T-helper 2 cell treated with Interferon-gamma antibody and Interleukin-4, amounts not matched to agents 100 ng/mL and 5 ng/mL, for 36 hours (primary cell): ENCODE data around the gene STX1B. TPM values are rescaled to one million over a fixed set of nuclear protein-coding genes. Genes with fewer than 3 reads are reported as not detected.

Experiments
- intact Hi-C: fragments of 100-400 bp; cut with micrococcal nuclease; formaldehyde crosslinking; loops from one replicate; pipeline ENCODE4 v1.15.1; 2023
- total RNA-seq: library from RNA; stranded (reverse); gene quantifications from 2 replicates; pipeline ENCODE4 v1.2.3, GENCODE V29; 2022

The STX1B gene
- total RNA-seq, 1 donor from 2014 or later, result 0.59 TPM

- intact Hi-C loops, result no loop called here
Observed at GRCh38 chr16:30980434-30980833, 30.0 kb downstream of the STX1B start.

GRCh38 chr16:30980023-30980371 is 30.4 kb downstream of the STX1B start:
- intact Hi-C loops, result no loop called here

- intact Hi-C loops, result no loop called here
Observed at GRCh38 chr16:30979170-30980022, 31.0 kb downstream of the STX1B start.

GRCh38 chr16:30977502-30977901 is 32.9 kb downstream of the STX1B start:
- intact Hi-C loops, result no loop called here

GRCh38 chr16:30976486-30976885 is 34.0 kb downstream of the STX1B start:
- intact Hi-C loops, result no loop called here

GRCh38 chr16:30974348-30974747 is 36.1 kb downstream of the STX1B start:
- intact Hi-C loops, result no loop called here

GRCh38 chr16:30972872-30973271 is 37.6 kb downstream of the STX1B start:
- intact Hi-C loops, result no loop called here

GRCh38 chr16:30971298-30971697 is 39.1 kb downstream of the STX1B start:
- intact Hi-C loops, result no loop called here

GRCh38 chr16:30969246-30969842 is 41.1 kb downstream of the STX1B start:
- intact Hi-C loops, result no loop called here

GRCh38 chr16:30967795-30968194 is 42.6 kb downstream of the STX1B start:
- intact Hi-C loops, result no loop called here

- intact Hi-C loops, result no loop called here
Observed at GRCh38 chr16:30966033-30966619, 44.3 kb downstream of the STX1B start.

GRCh38 chr16:30965436-30965835 is 45.0 kb downstream of the STX1B start:
- intact Hi-C loops, result no loop called here

GRCh38 chr16:30964574-30965226 is 45.7 kb downstream of the STX1B start:
- intact Hi-C loops, result no loop called here

- intact Hi-C loops, result no loop called here
Observed at GRCh38 chr16:30963925-30964511, 46.4 kb downstream of the STX1B start.

- intact Hi-C loops, result no loop called here
Observed at GRCh38 chr16:30961384-30961783, 49.1 kb downstream of the STX1B start.

- intact Hi-C loops, result loop anchor here (5.0 kb wide), 2 partner anchors 39 to 914 kb away; partner anchors contain the start of gene ZNF267
Observed at GRCh38 chr16:30958175-30959079, 52.0 kb downstream of the STX1B start.

- intact Hi-C loops, result loop anchor here (1.0 to 5.0 kb wide), 8 partner anchors 35 to 915 kb away; partner anchors contain the start of genes ARMC5, FUS, KAT8 and STX4
Observed at GRCh38 chr16:30957456-30958174, 52.8 kb downstream of the STX1B start, which contains the start of gene SETD1A. Gene SETD1A, plus strand, starts transcription at chr16:30957754. Its CDS starts 978 bp downstream, at chr16:30958732.

- intact Hi-C loops, result loop anchor here (1.0 to 5.0 kb wide), 8 partner anchors 35 to 915 kb away; partner anchors contain the start of genes ARMC5, FUS, KAT8 and STX4
Observed at GRCh38 chr16:30956601-30957455, 53.6 kb downstream of the STX1B start.
